Kidney (tissue), 14 donors: Measurements from ENCODE around the gene ME3. TPM values are rescaled to one million over a fixed set of nuclear protein-coding genes. Genes with fewer than 3 reads are reported as not detected.

ENCODE experiments used
- DNase-seq, 5 donors: peaks; one replicate each; pipeline ENCODE4 v3.0.0-alpha.2; 2013 to 2020
- FAIRE-seq: peaks from 2 replicates; lab custom pipeline; 2012; peaks lifted over from hg19 to GRCh38; lab: Jason Lieb, UNC
- H3K27ac ChIP-seq, 2 donors: one replicate each; pipeline ENCODE4 v1.7.0; 2013; ENCODE audit warnings: low read depth in 2 of 2, low read length in 2 of 2, inconsistent platforms in 1 of 2
- H3K27me3 ChIP-seq: one replicate; pipeline ENCODE4 v1.7.1; 2013; ENCODE audit warnings: low read length, inconsistent platforms; ENCODE audit not compliant: control insufficient read depth, insufficient read depth
- H3K36me3 ChIP-seq, 3 donors: one replicate each; pipeline versions ENCODE4 v1.7.0 to v1.7.1; 2013; ENCODE audit warnings: low read length in 3 of 3, control low read depth in 1 of 3, inconsistent platforms in 1 of 3; ENCODE audit not compliant: insufficient read depth in 3 of 3, control insufficient read depth in 2 of 3
- H3K4me1 ChIP-seq, 3 donors: one replicate each; pipeline versions ENCODE4 v1.7.0 to v1.7.1; 2013; ENCODE audit warnings: low read length in 3 of 3, inconsistent platforms in 1 of 3, low read depth in 1 of 3; ENCODE audit not compliant: control insufficient read depth in 2 of 3, insufficient read depth in 2 of 3
- H3K4me3 ChIP-seq, 3 donors: one replicate each; pipeline versions ENCODE4 v1.7.0 to v1.8.1; 2013; ENCODE audit warnings: low read length in 3 of 3, control low read depth in 1 of 3, inconsistent platforms in 1 of 3
- H3K9ac ChIP-seq, 3 donors: one replicate each; pipeline versions ENCODE4 v1.7.0 to v1.7.1; 2013; ENCODE audit warnings: low read length in 3 of 3, control low read depth in 1 of 3, inconsistent platforms in 1 of 3
- H3K9me3 ChIP-seq, 3 donors: one replicate each; pipeline versions ENCODE4 v1.7.0 to v1.7.1; 2013; ENCODE audit warnings: low read length in 3 of 3, control low read depth in 1 of 3, inconsistent platforms in 1 of 3; ENCODE audit not compliant: control insufficient read depth in 2 of 3, insufficient read depth in 1 of 3
- CTCF ChIP-seq: IDR thresholded peaks from 3 replicates; pipeline ENCODE4 v1.5.1; 2012; ENCODE audit warnings: mild to moderate bottlenecking, moderate library complexity, borderline replicate concordance; ENCODE audit not compliant: insufficient read depth; ENCODE audit errors: extremely low read depth
- intact Hi-C: fragments of 100-400 bp; cut with DNase I; formaldehyde crosslinking; loops from one replicate; pipeline ENCODE4 v1.11.1; 2022
- polyA plus RNA-seq: library from polyadenylated mRNA; stranded (reverse); fragments of 350-450 nt; fragmentation: Illumina TruSeq; extraction: RNeasy Lipid Tissue Mini Kit (QIAGEN cat#74804); gene quantifications from one replicate; pipeline ENCODE4 v1.2.3, GENCODE V29; 2014; ENCODE audit warnings: low read depth, low replicate concordance; ENCODE audit not compliant: insufficient read depth
- total RNA-seq: library from RNA; stranded (reverse); fragmentation: NEBNext Ultra II Directional; extraction: Animal tissue kit (Norgen Biotek cat#: 25700); gene quantifications from one replicate; pipeline ENCODE4 v1.2.1, GENCODE V29; 2021
- donor health status: control.
- donor health status: control.
- donor health status: control.
- donor health status: control.
- donor health status: control.
- donor health status: DM: yes; HTN: yes; CAD: no.
- donor health status: Normal renal cell carcinoma (clear cell type).

ME3 gene
- total and polyA plus RNA-seq, 2 donors from 2014 or later = 13.2 to 32.2 TPM

GRCh38 chr11:86698639-86699038, 26.2 kb upstream of the ME3 start:
- no peaks in the 10 kb centered on the region for H3K9me3 ChIP-seq
- H3K9ac ChIP-seq = no peak overlapping the region
- H3K4me3 ChIP-seq = no peak overlapping the region
- no peak for FAIRE-seq
- intact Hi-C loops = no loop called here
- no peak overlapping the region for H3K27ac ChIP-seq
- no peak for TF ChIP-seq CTCF
- no peaks in the 10 kb centered on the region for H3K27me3 ChIP-seq
- no peak for DNase-seq
- H3K36me3 ChIP-seq = no peaks in the 10 kb centered on the region
- peaks cover 0 to 2% (median 0%) of the 10 kb centered on the region in 3 donors for H3K4me1 ChIP-seq

- no peak for TF ChIP-seq CTCF
- H3K4me1 ChIP-seq = peaks cover 0 to 2% (median 0%) of the 10 kb centered on the region in 3 donors
- no peaks in the 10 kb centered on the region for H3K9me3 ChIP-seq
- no peak overlapping the region for H3K9ac ChIP-seq
- H3K36me3 ChIP-seq = no peaks in the 10 kb centered on the region
- H3K27me3 ChIP-seq = no peaks in the 10 kb centered on the region
- intact Hi-C loops = no loop called here
- DNase-seq (no peak), FAIRE-seq (no peak)
- H3K4me3 ChIP-seq = no peak overlapping the region
- no peak overlapping the region for H3K27ac ChIP-seq
Measured at GRCh38 chr11:86696451-86696850, 24.0 kb upstream of the ME3 start.

- Histone ChIP-seq H3K4me1 (peaks cover 0 to 2% (median 0%) of the 10 kb centered on the region in 3 donors), H3K9ac (no peak overlapping the region), H3K27ac (no peak overlapping the region), H3K4me3 (no peak overlapping the region), H3K27me3 (no peaks in the 10 kb centered on the region), H3K9me3 (no peaks in the 10 kb centered on the region), H3K36me3 (no peaks in the 10 kb centered on the region)
- FAIRE-seq = no peak
- intact Hi-C loops = no loop called here
- TF ChIP-seq CTCF = no peak
- no peak for DNase-seq
Measured at GRCh38 chr11:86696004-86696403, 23.6 kb upstream of the ME3 start.

- Histone ChIP-seq H3K27ac (no peak overlapping the region), H3K4me1 (peaks cover 0 to 2% (median 0%) of the 10 kb centered on the region in 3 donors), H3K4me3 (no peak overlapping the region), H3K27me3 (no peaks in the 10 kb centered on the region), H3K36me3 (no peaks in the 10 kb centered on the region), H3K9ac (no peak overlapping the region), H3K9me3 (no peaks in the 10 kb centered on the region)
- intact Hi-C loops = no loop called here
- FAIRE-seq (no peak), DNase-seq (no peak)
- no peak for TF ChIP-seq CTCF
Measured at GRCh38 chr11:86695373-86695772, 23.0 kb upstream of the ME3 start.
